Activated CD4-positive, alpha-beta T cell treated with anti-CD3 and anti-CD28 coated beads, Interleukin-10, Interleukin-2, amounts not matched to agents 100 ng/mL and 50 ng/mL, durations not matched to agents 16 hours and 8 hours (primary cell): Measurements from ENCODE around the gene TSC22D3.

Experiments
- DNase-seq: peaks from one replicate; pipeline ENCODE4 v3.0.0-alpha.2; 2020

Gene TSC22D3

DNA sequence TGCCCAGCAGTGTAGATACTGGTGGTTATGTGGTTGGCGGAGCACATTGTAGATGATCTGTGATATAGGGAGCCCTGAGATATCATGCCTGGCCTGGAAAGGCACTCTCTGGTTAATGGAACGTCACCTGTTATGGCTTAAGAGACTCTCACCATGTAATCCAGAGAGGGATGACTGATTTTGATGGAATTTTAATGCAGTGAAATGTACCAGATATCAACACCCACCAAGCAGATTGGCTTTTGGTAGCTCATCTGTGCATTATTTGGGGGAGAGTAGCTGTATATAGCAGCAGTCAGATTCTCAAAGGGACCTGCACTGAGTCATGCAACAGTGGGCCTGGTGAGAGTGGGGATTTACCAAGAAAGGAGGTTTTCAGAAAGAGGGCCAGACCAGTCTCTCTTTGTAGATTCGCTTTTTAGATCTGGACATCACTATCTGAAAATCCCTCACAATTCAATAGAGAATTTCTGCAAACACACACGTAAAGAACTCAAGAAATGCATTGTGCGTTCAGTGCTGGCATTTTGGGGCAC, 17.3 kb downstream of the TSC22D3 start:
- DNase-seq = no peak

GRCh38 chrX:107755721-107756120, 19.9 kb downstream of the TSC22D3 start:
- DNase-seq = no peak

DNA sequence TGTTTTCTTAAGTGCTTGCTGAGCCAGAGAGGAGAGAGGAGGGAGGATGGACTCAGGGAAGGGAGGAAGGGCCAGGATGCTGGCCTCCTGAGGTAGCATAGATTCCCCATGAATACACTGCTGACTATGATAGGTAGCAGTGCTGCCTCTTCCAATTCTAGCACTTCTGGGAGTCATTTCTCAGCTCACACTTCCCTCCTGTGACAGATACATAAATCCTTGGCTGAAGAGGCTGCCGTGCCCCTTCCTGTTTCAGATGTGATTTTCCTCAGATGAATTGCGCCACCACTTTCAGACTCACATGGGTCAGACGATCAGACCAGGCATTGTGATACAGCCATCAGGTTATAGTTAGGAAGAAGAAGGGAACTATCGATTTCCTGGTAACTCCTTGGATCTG, 22.4 kb downstream of the TSC22D3 start:
- DNase-seq = no peak

GRCh38 chrX:107752714-107753113, 22.9 kb downstream of the TSC22D3 start:
- no peak for DNase-seq

GRCh38 chrX:107752043-107752442, 23.5 kb downstream of the TSC22D3 start:
- DNase-seq = no peak

- DNase-seq = no peak
These were observed 24.6 kb downstream of the TSC22D3 start for GRCh38 chrX:107750861-107751445.

- DNase-seq = no peak
These were observed 25.3 kb downstream of the TSC22D3 start for GRCh38 chrX:107750263-107750662.

DNA sequence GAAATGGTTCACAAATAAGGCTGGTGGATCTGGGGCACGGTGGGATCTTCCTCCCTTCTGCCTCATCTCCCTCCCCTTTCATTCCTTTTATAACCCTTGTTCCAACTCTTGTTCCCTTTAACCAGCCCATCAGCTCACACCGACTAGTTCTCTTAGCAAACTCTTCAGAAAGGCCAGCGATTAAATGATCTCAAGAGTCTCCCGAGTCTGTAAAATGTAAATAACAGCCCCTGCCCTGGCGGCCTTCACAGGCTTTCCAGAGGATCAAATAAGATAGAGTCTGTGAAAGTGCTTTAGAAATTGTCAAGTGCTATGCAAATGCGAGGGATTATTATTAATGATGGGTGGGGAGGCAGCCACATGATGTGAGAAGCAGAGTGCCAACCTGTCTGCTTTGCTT, 27.1 kb downstream of the TSC22D3 start:
- no peak for DNase-seq

DNA sequence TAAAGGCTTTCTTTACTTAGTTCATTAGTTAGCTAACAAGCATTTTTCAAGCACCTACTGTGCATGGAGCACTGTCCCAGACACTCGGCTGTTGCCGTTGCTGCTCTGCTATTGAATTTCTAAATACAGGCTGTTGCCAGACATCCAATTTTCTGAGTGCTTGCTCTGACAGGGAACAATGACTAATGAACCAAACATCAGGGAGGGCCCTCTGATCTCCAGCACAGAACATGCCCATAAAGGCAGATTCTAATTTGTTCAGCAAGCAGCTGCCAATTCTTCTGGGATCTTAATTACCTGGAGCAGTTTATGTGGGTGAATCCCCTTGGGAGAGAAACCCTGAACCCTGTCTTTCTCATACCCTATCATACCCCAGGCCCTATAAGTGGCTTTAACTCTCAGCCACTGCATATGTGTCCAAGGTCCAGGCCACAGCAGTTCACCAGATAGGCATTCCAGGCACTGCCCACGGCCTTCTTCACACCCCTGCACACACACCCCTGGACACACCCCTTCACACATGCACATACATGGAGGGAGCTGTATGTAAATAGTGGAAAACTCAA, 27.9 kb downstream of the TSC22D3 start:
- no peak for DNase-seq

DNA sequence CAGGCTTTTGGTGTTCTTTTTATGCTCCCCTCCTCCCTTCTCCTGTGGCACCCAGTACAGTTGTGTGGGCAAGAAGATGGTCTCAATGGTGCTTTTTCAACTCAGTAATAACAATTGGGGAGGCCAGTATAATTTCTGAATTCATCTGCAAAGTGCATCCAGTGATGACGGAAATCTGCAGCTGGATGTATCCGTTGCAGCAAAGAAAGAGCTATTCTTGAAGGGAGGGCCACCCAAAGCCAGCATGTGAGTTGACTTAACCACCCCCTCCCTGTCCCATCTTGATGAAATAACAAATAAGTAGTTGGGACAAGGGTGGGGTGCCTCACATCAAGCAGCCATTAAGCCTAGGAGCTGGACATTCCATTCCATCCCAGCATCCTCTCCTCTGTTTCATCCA, 30.7 kb downstream of the TSC22D3 start:
- DNase-seq = no peak

GRCh38 chrX:107743995-107744394, 31.6 kb downstream of the TSC22D3 start:
- DNase-seq = no peak

DNA sequence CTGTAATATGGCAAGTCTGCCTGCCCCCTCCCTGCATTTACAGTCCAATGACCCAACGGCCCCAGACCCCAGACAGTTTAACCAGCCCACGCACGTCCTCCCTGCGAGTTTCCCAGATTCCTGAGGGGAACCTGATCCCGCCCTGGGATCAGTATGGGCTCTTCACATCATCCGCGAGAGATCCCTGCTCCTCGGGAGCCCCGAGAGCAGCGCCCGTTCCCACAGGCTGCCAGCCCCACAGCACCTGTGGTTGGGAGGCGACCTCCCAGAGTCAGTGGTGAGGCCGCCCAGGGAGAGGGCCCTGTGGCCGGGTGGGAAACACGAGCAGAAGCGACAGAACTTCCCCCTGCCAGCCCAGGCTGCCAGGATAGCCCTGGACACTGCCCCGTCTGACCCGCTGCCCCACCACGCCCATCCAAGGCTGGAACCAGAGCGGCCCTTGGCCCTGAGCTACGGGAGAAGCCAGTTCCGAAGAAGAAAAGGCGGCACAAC, 32.8 kb downstream of the TSC22D3 start:
- DNase-seq = no peak

GRCh38 chrX:107741404-107741790, 34.2 kb downstream of the TSC22D3 start:
- DNase-seq = no peak

GRCh38 chrX:107739541-107739940, 36.0 kb downstream of the TSC22D3 start:
- DNase-seq = no peak

DNA sequence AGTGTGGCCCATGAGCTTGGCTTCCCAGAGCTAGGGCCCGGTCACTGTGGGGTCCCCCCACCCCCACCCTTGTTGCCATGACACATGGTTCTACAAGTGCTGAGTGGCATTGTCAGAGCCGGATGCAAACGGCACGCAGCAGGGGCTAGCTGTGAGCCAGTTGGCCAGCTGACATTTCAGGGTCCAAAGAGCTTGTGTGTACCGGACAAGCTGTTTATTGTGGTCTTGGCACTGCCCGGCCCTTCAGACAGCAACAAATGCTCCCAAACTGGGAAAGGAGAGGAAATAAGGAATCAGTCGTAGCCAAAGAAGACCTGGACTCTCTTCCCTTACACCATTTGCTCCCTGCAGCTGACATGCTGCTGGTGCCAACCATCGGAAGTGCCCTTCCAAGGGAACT, 36.8 kb downstream of the TSC22D3 start:
- DNase-seq = no peak

GRCh38 chrX:107738272-107738671, 37.3 kb downstream of the TSC22D3 start:
- DNase-seq = no peak

DNA sequence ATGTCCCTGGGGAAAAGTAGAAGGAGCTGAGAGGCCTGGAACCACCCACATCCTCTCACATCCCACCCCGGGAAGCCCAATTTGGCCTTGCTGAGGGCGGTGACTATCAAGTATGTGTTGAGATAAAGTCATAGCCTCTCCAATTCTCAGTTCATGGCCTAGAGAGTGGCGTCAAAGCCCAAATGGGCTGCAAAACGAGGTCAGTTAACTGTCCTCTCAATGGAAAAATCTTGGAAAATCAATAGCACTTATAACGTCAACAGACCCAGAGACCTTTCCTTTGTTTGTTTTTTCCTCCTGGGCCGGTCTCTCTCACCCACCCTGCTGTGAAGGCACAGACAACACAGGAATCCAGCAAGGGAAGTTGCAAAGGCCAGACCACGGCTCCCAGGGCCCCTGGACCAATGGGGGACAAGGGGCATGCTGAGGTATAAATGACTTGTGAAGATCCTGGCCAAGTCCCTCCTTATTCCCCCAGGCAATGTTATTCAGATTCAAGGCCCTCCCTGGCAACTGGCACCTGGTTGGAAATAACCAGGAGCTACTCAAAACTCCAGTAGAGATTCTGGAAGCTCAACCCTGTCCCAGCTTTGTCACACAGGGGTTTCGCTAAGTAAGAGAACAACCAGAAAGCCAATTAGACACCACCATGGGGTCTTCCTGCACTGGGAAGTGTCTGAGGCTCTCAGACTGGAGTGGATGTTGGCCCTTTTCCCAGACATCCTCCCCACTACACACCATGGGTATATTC, 38.6 kb downstream of the TSC22D3 start:
- no peak for DNase-seq

DNA sequence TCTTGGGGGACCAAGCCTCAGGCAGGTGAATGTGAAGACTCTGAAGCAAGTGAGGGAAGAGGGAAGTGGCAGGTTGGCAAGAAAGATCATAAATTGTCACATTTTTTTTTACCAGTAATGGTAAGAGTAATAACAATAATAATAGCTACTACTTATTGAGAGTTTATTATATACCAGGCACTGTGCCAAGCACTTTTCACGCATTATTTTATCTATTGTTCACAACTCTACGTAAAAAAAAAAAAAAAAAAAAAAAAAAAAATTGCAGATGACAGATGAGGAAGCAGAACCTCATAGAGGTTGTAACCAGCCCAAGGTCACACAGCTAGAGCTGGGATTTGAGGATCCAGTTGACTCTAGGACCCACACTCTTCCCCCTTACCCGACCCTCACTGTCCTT, 40.9 kb downstream of the TSC22D3 start:
- DNase-seq = no peak

DNA sequence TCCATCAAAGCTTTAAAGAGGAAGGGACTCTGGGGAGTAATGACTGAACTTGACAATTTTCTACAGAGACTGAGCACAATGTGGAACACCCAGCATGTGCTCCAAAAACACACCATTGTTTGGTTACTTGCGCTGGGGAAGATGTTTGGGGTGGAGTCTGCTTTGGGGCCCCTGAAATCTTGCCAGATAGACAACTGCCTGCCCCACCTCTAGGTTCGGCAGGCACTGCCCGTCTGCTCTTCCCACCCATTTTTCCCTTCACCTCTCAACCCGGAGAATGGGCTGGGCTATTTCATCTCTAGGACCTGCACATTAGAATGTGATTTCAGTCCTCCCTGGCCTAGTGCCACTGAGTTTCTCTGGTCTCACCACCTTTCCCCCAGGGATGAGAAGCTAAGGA, 41.9 kb downstream of the TSC22D3 start:
- DNase-seq = no peak

DNA sequence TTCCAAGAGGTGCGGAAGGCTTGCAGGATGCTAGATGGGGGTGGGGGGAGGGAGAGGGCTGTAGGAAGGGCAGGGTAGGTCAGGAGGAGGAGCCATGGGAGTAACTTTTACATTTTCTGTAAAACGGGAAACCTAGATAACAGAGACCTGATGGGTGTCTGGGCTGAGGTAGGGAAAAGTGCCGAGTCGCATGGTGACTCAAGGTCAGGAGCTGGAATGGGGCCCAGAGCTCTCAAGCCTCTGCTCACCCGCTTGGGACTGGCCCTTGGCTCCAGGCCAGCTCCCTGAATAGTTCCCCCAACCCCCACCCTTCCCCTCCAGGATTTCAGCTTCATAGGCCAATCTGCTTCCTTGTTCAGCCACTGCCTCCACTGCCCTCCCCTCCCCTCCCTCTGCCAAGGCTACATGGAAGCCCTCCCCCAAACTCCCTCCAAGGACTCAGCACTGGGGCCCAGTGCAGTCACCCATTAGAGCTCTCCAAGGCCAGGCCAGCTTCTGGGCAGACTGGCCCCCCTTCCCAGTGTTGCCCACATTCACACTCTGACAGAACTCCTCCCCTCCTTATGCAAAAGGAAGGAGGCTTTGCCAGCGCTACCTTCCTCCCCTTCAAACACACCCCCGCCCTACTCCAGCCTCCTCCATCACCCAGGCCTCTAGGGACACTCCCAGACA, 43.6 kb downstream of the TSC22D3 start:
- no peak for DNase-seq

DNA sequence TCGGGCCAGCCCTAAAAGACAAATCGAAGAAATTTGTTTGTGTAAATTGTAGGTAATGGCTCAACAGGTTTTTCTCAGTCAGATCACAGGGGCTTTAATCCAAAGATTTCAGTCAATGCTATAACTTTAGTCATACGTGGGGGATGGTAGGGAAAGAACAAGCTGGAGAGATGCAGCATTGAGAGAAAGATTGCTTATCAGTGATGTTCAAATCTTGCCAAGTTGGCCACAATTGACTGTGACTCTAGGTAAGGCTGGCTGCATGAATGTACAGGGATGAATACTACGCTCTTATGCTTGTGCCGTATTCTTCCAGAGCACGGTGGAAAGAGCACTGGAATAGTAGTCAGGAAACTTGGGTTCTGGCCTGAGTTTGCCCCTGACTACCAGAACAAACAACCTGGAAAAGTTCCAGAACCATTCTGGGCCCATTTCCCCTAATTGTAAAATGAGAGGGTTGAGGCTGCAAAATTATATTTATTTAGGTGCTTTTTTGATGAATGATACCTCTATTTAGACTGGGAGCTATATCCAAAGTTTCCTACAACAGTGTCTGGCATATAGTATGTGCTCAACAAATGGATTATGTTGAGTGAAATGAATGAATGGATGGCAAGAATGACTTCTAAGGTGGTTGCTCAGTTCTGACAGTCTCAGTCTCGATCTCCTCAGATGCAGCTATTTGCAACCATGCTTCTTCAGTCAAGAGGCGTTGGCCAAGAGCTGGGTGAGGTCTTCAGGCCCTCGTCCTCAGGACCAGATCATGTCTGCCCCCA, 44.4 kb downstream of the TSC22D3 start:
- no peak for DNase-seq

- DNase-seq = no peak
These were observed 45.3 kb downstream of the TSC22D3 start for GRCh38 chrX:107730298-107730655.
